ENCODE results near the gene RARB.

RARB gene

DNA sequence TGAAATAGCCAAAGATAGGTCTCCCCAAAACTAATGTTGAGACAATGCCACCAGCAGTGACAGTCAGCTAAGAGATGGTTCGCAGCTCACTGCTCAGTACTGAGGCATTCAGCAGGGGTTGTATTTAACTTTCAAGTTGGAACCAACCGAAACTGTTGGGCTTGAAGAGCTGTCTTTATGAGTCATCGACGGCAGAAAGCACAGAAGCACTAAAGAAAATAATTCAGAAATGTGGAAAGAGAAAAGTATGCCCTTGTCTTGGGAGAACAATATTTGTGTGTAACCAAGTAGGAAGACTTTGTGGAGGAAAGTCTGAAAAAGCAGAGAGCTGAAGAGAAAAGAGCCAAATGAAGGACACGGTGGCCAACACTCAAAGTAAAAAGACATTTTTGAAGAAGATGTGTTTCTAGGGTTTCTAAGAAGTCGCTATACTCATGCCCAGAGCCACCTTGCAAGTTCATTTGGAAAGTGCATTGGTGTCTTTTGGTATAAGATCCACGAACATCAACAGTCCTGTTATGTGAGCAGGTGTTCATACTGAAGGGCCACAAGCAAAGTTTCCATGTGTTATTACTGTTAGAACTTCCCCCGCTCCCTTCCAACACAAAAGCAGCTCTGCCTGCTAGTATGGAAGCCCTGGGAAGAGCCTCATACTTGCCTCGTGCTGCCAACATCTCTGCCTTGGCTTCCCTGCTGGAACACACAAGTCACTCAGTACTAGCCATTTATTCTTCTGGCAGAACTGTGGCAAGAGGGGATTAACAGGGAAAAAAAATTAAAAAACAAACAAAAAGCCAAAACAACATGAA lies 4.1 kb upstream of the RARB start:
- DNase-seq (ENCODE audit: low spot score), result no peak

GRCh38 chr3:25424614-25425013 lies 3.4 kb upstream of the RARB start:
- DNase-seq (ENCODE audit: low spot score), result no peak

DNA sequence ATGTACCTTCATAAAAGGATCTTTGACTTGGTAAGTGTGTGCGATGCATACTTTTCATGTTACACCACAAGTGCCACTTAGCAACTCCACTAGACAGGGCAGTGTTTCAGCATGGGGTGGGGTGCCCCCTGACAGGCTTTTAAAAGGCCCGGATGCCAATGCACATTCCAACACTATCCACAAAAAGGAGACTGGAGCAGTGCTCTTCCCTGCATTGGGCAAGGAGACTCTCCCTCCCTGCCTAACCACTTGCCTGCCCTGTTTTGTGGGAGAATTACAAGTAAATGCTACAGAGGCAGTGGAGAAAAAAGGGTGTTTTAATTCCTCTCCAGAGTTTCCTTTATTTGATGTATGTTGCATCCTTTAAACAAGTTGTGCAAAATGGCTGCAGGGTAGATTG lies 1.7 kb upstream of the RARB start:
- no peak for DNase-seq (ENCODE audit: low spot score)

- no peak for DNase-seq (ENCODE audit: low spot score)
These were observed 908 bp upstream of the RARB start for GRCh38 chr3:25427155-25427554.

DNA sequence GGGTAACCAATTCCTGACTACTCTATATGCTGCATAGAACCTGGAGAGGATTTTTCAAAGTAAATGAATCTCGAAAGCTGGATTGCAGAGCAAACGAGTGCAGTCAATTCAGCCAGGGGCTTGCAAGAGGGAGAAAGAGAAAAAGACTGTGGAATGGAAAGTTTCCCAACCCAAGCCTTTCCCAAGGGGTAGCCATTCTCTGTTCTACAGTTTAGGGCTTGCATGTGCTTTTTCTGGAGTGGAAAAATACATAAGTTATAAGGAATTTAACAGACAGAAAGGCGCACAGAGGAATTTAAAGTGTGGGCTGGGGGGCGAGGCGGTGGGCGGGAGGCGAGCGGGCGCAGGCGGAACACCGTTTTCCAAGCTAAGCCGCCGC lies 511 bp upstream of the RARB start:
- DNase-seq (ENCODE audit: low spot score), result no peak

GRCh38 chr3:25428789-25429335 lies 799 bp downstream of the RARB start:
- DNase-seq (ENCODE audit: low spot score), result no peak

DNA sequence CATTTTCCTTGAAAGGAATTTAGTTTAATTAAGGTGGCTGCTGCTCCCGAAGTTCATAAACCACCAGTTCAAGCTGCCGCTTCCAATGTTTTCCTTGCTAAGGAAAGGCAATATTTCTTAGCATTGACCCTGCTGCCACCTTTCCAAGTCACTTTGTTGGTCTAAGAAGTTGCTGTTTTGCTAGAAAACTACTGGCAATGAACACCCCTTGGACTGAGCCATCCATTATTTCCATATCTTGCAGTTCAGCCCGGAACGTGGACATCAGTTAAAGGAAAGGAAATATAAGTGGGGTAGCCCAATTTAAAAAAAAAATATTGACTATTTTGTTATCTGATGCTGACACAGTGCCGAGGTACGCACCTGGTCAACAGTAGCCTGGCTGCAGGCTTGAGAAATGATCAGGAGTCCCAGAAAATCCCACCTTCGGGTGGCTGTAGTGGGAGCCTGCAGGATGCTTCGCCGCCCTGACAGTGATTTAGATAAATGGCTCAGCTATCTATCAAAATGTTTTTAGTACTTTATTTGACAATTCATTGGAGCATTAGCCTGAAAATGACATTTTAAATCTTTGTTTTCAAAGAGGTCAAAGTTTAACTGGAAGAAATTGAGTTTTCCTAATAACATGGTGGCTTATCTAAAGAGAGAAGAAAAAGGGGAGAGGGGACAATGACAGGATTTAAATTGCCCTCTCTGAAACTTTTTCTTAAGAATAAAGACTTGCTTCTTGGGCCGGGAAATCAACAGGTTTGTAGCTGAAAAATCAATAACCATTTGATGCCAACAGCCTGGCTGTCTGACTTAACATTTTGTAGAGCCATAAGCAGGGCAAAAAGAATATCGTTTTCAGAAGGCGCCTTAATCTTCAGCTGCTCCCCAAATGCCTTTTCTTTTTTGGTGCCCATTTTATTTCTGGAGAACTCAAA lies 1.6 kb downstream of the RARB start:
- no peak for DNase-seq (ENCODE audit: low spot score)

GRCh38 chr3:25430287-25430934 lies 2.3 kb downstream of the RARB start:
- DNase-seq (ENCODE audit: low spot score), result no peak

DNA sequence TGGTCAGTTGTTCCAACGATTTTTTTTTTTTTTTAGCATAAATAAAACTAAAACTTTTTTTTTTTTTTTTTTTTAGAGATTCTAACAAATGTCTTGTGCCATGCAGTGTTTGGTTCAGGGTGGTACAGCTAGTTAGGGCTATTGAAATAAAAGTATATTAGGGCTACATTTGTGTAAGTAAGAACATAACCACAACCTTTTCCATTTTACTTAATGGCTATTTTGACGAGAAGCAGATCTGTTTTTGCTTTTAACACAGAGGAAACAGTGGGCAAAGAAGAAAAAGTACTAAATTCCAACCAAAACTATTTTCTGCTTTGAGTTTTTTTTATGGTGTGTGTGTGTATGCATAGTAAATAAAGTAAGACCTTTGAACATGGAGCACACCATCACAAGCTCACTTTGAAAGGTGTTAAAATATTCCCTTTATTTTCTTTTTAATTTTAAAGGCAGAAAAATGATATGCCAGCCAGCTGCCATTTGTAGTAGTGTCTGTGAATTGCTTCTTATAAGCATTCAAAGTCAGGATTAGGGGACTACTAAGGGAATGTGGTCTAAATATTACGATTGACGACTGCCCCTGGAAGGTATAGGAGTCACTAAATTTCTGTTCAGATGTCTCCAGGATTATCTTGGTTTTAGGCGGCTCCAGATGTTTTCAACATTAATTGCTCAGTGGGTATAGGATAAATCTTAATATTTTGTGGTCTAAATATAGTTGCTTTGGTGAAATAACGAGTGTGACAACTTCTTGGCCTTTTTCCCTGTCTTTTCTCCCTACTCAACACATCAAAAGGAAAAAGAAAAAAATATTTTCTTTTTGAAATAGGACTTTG lies 3.1 kb downstream of the RARB start:
- DNase-seq (ENCODE audit: low spot score), result no peak

- no peak for DNase-seq (ENCODE audit: low spot score)
These were observed 4.2 kb downstream of the RARB start for GRCh38 chr3:25432176-25432720.

DNA sequence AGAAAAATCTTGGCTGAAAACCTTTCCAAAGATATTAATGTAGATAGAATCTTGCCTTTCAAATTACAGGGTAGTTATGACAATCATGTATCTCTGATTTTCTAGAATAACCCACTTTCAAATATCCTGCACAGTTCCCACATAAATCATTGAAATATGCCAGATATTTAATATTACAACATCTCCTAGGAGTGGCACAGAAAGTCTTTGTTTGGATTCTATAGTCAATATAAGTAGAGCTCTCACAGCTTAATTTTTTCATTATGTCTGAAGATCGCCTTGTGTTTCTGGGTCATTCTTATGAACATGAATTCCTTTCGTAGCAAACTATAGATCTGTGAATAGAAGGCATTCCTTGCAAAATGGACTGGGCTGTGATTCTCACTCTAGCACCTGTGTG lies 5.0 kb downstream of the RARB start:
- no peak for DNase-seq (ENCODE audit: low spot score)

DNA sequence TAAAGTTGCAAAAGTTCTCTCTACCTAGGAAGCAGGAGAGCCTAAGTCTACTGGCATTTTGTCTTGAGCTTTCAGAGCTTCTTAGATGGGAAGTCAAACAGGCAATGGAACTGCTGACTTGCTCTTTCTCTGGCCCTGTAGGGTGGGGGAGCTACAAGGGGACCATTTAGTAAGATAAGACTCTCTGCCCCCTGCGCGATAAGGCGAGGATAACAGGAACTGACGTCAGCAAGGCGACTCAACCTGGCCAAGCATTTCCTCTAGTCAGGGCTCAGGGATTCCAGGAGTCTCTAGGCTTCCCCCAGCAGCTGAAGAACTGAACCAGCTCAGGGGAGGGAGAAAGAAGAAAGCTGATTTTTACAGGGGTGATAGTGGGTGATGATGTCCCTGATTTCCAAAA lies 5.8 kb downstream of the RARB start:
- DNase-seq (ENCODE audit: low spot score), result no peak

DNA sequence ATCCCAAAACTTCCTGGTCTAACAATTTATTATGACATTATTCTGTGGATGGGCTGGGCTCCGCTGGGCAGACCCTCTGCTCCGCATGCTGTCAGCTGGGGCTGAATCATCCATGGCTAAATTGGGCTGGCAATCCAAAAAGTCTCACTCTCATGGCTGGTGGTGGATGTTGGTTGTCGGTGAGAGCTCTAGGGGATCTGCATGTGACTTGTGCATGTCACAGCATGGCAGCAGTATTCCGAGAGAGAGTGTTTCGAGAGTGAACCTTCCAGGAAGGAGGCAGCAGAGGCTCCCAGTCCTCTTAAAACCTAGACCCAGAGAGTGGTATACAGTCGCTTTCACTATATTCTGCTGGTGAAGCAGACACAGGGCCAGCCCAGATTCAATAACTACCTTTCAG lies 9.9 kb downstream of the RARB start:
- DNase-seq (ENCODE audit: low spot score), result no peak

DNA sequence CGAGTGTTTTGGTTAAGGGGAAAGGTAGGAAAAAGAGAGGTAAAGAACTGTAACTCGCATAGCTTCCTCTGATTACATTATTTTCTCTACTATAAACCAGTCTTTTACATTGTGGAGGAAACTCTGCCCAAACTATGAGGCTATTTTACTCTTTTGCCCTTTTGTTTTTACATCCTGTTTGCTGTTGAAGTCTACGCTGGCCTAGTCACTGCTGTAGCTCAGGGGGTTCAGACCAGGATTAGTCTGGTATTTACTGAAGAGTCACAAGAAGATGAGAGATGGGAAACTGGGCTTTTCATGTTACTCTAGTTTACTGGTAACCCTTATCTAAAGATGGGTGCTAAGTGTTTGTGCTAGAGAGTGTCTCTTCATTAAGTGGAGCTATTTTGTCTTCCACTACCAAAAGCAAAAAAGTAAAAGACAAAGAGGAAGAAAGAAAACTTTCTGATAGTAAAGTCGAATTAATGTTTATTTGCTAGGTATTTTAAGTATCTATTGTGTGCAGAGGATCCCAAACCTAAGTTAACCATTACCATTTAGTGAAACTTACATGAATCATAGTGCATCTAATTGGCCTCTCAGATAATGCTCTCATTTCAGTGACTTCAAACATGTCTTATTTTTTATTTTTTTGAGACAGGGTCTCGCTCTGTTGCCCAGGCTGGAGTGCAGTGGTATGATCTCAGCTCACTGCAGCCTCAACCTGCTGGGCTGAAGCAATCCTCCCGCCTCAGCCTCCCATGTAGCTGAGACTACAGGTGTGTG lies 10.9 kb downstream of the RARB start:
- DNase-seq (ENCODE audit: low spot score), result no peak

GRCh38 chr3:25441234-25441856 lies 13.3 kb downstream of the RARB start:
- DNase-seq (ENCODE audit: low spot score), result no peak

DNA sequence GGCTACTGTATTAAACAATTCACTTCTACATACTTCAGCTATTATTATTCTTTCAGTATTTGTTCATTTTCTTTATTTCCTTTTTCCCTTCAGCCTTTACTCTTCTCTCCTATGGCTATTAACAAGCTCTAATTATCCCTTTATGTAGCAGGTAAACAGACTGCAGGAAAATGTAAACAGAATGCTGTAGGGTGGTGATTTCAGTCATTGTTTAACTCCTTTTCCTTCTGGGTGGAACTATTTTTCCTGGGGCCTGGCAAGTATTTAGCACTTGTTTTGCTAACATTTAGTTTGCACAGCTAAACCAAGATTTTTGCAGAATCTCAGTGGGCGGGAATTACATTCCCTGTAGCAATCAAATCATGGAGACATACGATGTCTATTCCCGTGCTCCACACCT lies 14.4 kb downstream of the RARB start:
- DNase-seq (ENCODE audit: low spot score), result no peak

DNA sequence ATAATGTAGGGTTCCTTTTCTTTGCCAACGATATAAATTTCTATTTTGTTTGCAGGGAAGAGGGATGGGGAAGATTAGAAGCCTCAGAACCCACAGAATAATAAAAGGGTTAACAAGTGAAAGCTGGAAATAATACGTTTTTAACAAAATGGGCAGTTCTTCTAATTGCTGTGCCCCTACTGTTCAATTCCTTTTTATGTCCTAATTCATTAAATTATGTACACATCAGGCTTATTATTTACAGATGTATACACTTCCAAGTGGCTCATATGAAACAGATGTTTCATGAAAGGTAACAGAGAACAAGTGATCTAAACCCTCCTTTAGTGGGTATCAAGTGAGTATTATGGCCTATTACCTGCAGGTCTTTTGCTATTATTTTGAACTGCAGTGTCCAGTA lies 16.2 kb downstream of the RARB start:
- DNase-seq (ENCODE audit: low spot score), result no peak

GRCh38 chr3:25445731-25446130 lies 17.7 kb downstream of the RARB start:
- no peak for DNase-seq (ENCODE audit: low spot score)

- DNase-seq (ENCODE audit: low spot score), result no peak
These were observed 19.2 kb downstream of the RARB start for GRCh38 chr3:25447285-25447684.

DNA sequence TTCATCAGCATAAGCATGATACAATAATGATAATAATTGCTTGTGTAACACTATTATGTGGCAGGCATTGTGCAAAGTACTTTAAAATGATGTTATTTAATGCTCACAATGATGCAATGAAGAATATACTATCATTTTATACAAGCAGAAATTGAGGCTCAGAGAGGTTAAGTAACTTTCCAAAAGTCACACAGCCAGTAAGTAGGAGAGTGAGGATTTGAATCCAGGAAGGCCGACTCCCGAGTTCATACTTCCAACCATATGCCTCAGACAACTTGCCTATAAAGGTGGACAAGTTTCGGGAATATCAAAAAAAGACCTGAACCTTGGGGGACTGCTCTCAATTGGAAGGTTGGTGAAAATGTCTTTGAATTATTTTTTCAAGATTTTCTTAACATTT lies 19.9 kb downstream of the RARB start:
- no peak for DNase-seq (ENCODE audit: low spot score)
